IPS DF 6.9 (cell line): ENCODE measurements around the gene AMACR.

ENCODE experiments used
- DNase-seq: peaks from one replicate; pipeline ENCODE4 v3.0.0-alpha.2; 2013; ENCODE audit warnings: low read depth, low spot score
- H3K27ac ChIP-seq: one replicate; pipeline ENCODE4 v1.5.1; 2013; ENCODE audit warnings: low read length, control low read depth
- H3K27me3 ChIP-seq: 2 replicates; pipeline ENCODE4 v1.6.1; 2013; ENCODE audit warnings: mild to moderate bottlenecking, low read length; ENCODE audit not compliant: control insufficient read depth, insufficient read depth
- H3K36me3 ChIP-seq: 2 replicates; pipeline ENCODE4 v1.6.1; 2013; ENCODE audit warnings: low read length; ENCODE audit not compliant: control insufficient read depth, insufficient read depth
- H3K4me1 ChIP-seq: 2 replicates; pipeline ENCODE4 v1.6.1; 2013; ENCODE audit warnings: low read length; ENCODE audit not compliant: control insufficient read depth, insufficient read depth
- H3K4me3 ChIP-seq: 2 replicates; pipeline ENCODE4 v1.5.1; 2013; ENCODE audit warnings: mild to moderate bottlenecking, low read length
- H3K9me3 ChIP-seq: 2 replicates; pipeline ENCODE4 v1.6.1; 2013; ENCODE audit warnings: low read length, inconsistent platforms; ENCODE audit not compliant: control insufficient read depth, insufficient read depth
- WGBS: extraction: QIAGEN DNeasy Blood & Tissue Kit; methylation state at CpG from one replicate; pipeline ENCODE4 v1.1.7; 2013; ENCODE audit warnings: mixed read lengths, missing lambda C conversion rate; ENCODE audit not compliant: insufficient read length, insufficient coverage; 5-methylcytosine and 5-hydroxymethylcytosine counted together

The AMACR gene

DNA sequence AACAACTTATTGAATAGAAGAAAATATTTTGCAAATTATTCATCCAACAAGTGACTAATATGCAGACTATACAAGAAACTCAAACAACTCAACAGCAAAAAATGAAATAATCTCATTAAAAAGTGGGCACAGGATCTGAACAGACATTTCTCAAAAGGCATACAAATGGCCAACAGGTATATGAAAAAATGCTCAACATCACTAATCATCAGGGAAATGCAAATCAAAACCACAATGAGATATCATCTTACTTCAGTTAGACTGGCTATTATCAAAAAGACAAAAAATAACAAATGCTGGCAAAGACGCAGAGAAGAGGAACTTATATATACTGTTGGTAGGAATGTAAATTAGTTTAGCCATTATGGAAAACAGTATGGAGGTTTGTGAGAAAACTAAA, 1.8 kb upstream of the AMACR start:
- H3K27ac ChIP-seq, result no peak overlapping the region
- no peak overlapping the region for H3K4me3 ChIP-seq
- DNase-seq, result no peak
- H3K4me1 ChIP-seq, result no peaks in the 10 kb centered on the region
- H3K27me3 ChIP-seq, result no peaks in the 10 kb centered on the region
- H3K36me3 ChIP-seq, result no peaks in the 10 kb centered on the region
- no peaks in the 10 kb centered on the region for H3K9me3 ChIP-seq
- no CpG with 5 or more reads among the region's 1 CpG for whole genome bisulfite sequencing

DNA sequence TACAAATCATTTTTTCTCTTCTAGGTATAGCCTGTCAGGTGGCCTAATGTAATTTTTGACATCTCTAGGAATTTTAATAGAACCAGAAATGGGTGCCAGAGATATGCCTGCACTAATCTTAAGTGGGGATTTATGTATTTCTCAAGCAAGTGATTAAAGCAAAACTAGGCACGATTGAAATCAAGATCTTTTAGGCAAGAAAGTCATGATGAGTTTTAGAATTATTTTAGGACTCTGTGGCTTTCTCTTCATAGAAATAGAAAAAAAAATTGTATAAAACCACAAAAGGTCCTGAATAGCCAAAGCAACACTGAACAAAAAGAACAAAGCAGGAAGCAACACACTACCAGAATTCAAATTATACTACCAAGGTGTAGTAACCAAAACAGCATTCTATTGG, 952 bp upstream of the AMACR start:
- no peaks in the 10 kb centered on the region for H3K4me1 ChIP-seq
- peaks cover under 1% of the 10 kb centered on the region; the same call in 1 of the 2 replicates for H3K36me3 ChIP-seq
- no peak overlapping the region for H3K27ac ChIP-seq
- no peak for DNase-seq
- WGBS, result no CpG with 5 or more reads among the region's 1 CpG
- H3K4me3 ChIP-seq, result no peak overlapping the region
- H3K9me3 ChIP-seq, result no peaks in the 10 kb centered on the region
- no peaks in the 10 kb centered on the region for H3K27me3 ChIP-seq

DNA sequence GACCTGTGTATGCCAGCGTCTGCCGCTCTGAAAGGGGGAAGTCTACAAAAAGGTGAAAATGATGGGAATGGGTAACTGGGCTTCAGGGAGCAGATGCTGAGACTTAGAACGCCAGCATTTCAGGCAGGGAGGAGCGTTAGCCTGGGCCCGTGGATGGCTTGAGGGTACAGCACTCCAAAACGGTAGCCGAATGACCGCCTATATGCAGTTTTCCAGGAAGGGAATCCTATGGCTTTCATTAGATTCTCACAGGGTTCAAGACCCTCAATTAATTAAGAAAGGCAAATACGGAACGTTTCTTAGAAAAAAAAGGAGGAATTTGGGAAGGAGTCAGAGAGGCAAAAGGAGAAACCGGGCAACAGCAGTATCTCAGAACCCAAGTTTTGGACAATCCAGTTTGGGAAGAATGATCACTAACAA, 639 bp downstream of the AMACR start:
- Histone ChIP-seq H3K9me3 (no peaks in the 10 kb centered on the region), H3K27ac (no peak overlapping the region), H3K4me1 (no peaks in the 10 kb centered on the region), H3K4me3 (peak overlapping the region; percentile 79; the same call in 1 of the 2 replicates), H3K36me3 (peaks cover 3% of the 10 kb centered on the region; the same call in 1 of the 2 replicates), H3K27me3 (no peaks in the 10 kb centered on the region)
- DNase-seq, result no peak
- no CpG with 5 or more reads among the region's 11 CpGs for WGBS

DNA sequence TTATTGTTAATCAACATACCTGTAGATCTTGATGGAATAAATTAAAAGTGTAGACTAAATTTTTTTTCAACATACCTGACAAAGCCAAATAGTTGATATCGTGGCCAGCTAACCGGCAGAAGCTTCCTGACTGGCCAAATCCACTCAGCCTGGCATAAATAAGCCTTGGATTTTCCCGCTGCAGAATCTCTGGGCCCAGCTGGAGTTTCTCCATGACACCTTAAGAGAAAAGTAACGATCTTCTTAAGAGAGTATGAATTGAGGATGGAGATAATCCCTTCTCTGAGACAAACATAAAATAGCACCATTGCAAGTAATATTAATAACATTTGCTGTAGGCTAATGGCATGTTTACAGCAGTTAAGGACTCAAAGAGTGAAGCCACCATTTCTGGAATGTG, 2.2 kb downstream of the AMACR start:
- DNase-seq, result no peak
- no peak overlapping the region for H3K4me3 ChIP-seq
- no CpG with 5 or more reads among the region's 4 CpGs for WGBS
- no peaks in the 10 kb centered on the region for H3K27me3 ChIP-seq
- H3K27ac ChIP-seq, result no peak overlapping the region
- H3K9me3 ChIP-seq, result no peaks in the 10 kb centered on the region
- peaks cover 3% of the 10 kb centered on the region; the same call in 1 of the 2 replicates for H3K36me3 ChIP-seq
- no peaks in the 10 kb centered on the region for H3K4me1 ChIP-seq

DNA sequence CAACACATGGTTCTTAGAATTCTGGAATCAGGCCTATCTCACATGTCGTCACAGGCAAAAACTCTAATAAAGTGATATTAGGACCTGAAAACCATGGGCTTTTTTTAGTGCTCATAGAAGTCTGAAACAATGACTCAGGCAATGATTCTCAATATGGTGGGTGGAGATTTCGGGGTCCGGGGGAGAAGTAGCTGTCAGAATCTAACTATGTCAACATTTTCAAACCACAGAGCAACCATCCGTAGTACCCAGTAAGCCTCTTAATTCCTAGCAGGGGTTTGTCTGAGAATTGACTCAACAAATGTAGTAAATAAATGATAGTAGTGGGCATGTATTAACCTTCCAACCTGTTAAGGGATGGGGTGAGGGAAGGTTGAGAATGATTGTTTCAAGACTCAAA, 2.6 kb downstream of the AMACR start:
- no peaks in the 10 kb centered on the region for H3K4me1 ChIP-seq
- H3K27me3 ChIP-seq, result no peaks in the 10 kb centered on the region
- DNase-seq, result no peak
- peaks cover 3% of the 10 kb centered on the region; the same call in 1 of the 2 replicates for H3K36me3 ChIP-seq
- WGBS, result no CpG with 5 or more reads among the region's 4 CpGs
- no peak overlapping the region for H3K4me3 ChIP-seq
- H3K27ac ChIP-seq, result no peak overlapping the region
- H3K9me3 ChIP-seq, result no peaks in the 10 kb centered on the region

DNA sequence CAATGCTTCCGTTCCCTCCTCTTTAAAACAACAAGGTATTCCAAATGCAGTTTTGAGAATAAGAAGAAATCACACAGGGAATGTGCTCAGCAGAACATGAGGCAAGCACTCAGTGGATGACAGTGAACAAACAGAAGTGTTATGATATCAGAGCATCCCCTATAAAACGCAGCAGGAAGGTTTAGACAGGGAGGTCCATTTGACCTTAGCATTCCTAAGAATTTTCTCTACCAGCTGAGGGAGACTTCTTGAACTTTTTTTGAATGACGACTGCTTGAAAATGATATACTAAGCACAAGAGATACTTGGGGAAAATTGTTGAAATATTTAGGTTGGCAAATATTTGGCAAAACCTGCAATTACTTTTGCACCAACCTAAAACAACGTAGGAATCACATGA, 3.9 kb downstream of the AMACR start:
- no peaks in the 10 kb centered on the region for H3K4me1 ChIP-seq
- DNase-seq, result no peak
- H3K36me3 ChIP-seq, result peaks cover 3% of the 10 kb centered on the region; the same call in 1 of the 2 replicates
- no CpG with 5 or more reads among the region's 4 CpGs for WGBS
- no peak overlapping the region for H3K4me3 ChIP-seq
- no peaks in the 10 kb centered on the region for H3K27me3 ChIP-seq
- H3K27ac ChIP-seq, result no peak overlapping the region
- H3K9me3 ChIP-seq, result no peaks in the 10 kb centered on the region

DNA sequence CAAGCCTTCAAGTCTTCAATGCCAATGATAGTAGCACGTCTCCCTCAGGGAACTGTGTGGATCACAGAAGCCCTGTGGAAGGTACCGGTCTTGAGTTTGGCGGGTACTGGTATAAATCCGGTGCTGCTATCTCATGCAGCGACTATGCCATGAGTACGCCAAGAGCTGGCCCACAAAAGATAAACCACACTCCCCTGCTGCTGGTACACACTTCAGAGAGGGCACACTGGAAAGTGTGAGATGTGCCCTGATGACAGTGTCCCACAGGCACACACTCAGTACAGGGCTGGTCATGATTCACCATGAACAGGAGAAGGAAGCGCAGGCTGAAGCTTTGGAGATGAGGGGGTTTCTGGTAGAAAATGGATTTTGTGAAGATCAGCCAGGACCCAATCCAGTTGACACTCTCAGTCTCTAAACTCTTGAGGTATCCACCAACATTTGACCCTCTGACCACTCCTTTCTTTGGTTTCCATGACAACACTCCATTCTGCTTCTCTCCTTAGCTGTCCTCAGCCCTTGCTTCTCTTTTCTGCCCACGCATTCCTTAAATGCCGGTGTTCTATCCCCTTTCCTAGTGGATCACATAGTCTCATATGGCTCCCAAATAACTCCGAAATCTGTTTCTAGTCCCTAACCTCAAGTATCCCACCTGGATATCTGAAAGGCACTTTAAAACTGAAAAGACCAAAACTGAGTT, 5.1 kb downstream of the AMACR start:
- Histone ChIP-seq H3K9me3 (no peaks in the 10 kb centered on the region), H3K4me1 (no peaks in the 10 kb centered on the region), H3K36me3 (peaks cover 3% of the 10 kb centered on the region; the same call in 1 of the 2 replicates), H3K27ac (no peak overlapping the region), H3K27me3 (no peaks in the 10 kb centered on the region), H3K4me3 (no peak overlapping the region)
- no CpG with 5 or more reads among the region's 10 CpGs for WGBS
- no peak for DNase-seq

DNA sequence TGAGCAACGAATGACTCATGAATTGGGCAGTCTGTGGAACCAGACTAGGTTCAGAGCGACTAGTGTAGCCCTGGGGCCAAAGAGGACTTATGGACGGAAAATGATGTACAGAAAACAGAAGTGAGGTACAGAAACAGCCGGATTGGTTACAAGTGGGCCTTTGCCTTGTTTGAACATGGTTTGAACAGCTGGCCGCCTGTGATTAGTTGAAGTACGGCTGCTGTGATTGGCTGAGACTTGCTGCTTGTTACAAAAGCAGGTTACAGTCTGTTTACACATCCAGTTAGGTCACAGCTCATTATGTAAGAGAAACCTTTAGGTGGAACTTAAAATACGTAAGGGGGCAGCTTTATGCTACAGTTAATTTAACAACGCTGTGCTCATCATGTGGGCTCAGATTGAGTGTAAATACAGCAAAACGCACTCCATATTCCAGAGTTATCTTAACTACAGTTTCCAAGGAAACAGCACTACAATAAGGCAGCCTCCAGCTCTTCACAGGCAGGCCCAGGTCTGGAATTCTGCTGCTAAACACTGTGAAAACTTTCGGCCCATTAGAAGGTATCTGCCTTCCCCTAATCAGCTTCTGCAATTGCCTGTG, 6.5 kb downstream of the AMACR start:
- Histone ChIP-seq H3K9me3 (no peaks in the 10 kb centered on the region), H3K27ac (no peak overlapping the region), H3K4me1 (no peaks in the 10 kb centered on the region), H3K27me3 (no peaks in the 10 kb centered on the region), H3K36me3 (peaks cover 3% of the 10 kb centered on the region; the same call in 1 of the 2 replicates), H3K4me3 (no peak overlapping the region)
- no CpG with 5 or more reads among the region's 10 CpGs for WGBS
- no peak for DNase-seq

DNA sequence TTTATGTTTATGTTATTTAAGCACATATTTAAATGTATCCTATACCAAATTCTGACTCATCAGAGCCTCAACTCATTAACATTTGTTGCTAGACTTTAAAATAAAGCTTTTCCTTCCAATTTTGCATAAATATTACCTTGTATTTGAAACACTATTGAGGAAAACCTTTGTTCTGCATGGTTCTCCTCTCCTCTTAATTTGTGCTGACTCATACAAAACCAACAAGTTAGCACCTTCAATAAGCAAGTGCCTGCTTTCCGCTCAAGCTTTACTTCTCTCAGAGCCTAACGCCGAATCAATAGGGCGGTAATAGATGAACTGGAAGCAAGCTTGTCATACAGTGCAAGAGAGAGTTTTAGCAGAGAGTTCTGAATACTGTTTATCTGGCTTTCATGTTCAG, 7.9 kb downstream of the AMACR start:
- Histone ChIP-seq H3K4me1 (no peaks in the 10 kb centered on the region), H3K4me3 (no peak overlapping the region), H3K36me3 (peaks cover 3% of the 10 kb centered on the region; the same call in 1 of the 2 replicates), H3K27ac (no peak overlapping the region), H3K9me3 (no peaks in the 10 kb centered on the region), H3K27me3 (no peaks in the 10 kb centered on the region)
- no peak for DNase-seq
- no CpG with 5 or more reads among the region's 4 CpGs for WGBS

DNA sequence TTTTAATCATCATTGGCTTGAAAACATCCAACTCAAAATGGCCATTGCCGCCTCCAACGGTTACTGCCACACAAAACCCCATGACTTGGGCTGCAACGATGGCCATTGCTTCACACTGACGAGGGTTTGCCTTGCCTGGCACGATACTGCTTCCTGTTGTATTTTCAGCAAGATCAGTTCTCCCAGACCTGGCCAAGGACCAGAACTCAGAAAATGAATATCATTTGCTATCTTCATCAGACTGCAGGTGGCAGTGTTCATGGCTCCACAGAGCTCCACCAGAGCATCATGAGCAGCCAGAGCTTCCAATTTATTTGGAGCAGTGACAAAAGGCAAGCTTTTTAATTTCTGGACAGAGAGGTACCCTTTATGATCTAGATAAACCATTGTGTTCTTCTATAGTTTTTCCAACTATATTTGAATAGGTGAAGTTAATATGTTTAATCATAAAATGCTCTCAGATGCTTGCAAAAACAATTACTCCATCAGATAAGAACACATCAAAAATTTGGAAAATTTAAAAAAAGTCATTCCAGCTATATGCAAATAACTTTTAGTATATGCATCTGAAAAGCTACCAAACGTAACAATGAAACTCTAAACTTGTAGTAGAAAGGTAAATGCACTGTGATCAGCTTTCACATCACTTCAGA, 10.4 kb downstream of the AMACR start:
- Histone ChIP-seq H3K4me1 (no peaks in the 10 kb centered on the region), H3K36me3 (no peaks in the 10 kb centered on the region), H3K27me3 (no peaks in the 10 kb centered on the region), H3K27ac (no peak overlapping the region), H3K9me3 (no peaks in the 10 kb centered on the region), H3K4me3 (no peak overlapping the region)
- no peak for DNase-seq
- WGBS, result no CpG with 5 or more reads among the region's 6 CpGs
